Stimulated activated CD4-positive, alpha-beta T cell treated with anti-CD3 and anti-CD28 coated beads, Interleukin-4, amount 100 ng/mL, for 48 hours (primary cell): ENCODE data around the gene CUTC.
"Not testable (repeated sequence)": the region's sequence is repeated elsewhere in the genome, so short reads cannot be mapped to it uniquely, and the experiment has no call there.

Source experiments
- DNase-seq, 2 donors: peaks; one replicate each; pipeline ENCODE4 v3.0.0-alpha.2; 2020; ENCODE audit warnings: low read depth in 2 of 2

Gene CUTC

GRCh38 chr10:99732033-99732842 lies at the start of gene CUTC, which contains the start of gene COX15:
Gene CUTC, plus strand, starts transcription at chr10:99732234. Its CDS starts 115 bp downstream, at chr10:99732349.
Gene COX15, minus strand, starts transcription at chr10:99732127. Its CDS starts 78 bp downstream, at chr10:99732049.
- DNase-seq, result peak; percentile 88 to 94

GRCh38 chr10:99682752-99683151 lies 49.3 kb upstream of the CUTC start:
- DNase-seq, result no peak

DNA sequence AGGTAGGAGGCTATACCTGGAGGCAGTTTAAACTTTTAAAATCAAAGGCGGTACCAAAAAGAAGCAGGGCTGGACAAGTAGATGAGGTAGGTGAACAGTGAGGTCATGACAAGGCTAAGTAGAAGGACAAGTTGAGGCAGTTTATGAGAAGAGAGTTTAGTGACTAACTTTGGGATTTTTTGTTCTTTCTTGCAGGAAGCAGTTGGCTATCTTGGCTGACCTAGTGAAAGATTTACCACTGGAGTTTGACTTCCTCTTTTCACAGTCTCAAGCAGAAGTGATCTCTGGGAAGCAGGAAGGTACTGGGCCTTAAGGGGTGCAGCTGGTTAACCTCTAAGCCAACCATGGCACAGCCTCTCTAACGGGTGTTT lies 46.5 kb upstream of the CUTC start:
- no peak for DNase-seq

- no peak for DNase-seq
Observed at GRCh38 chr10:99689461-99689860, 42.6 kb upstream of the CUTC start.

GRCh38 chr10:99693933-99694583 lies 38.0 kb upstream of the CUTC start:
- DNase-seq, result no peak

GRCh38 chr10:99695761-99696160 lies 36.3 kb upstream of the CUTC start:
- no peak for DNase-seq

- no peak for DNase-seq
Observed at GRCh38 chr10:99698504-99699080, 33.4 kb upstream of the CUTC start.

DNA sequence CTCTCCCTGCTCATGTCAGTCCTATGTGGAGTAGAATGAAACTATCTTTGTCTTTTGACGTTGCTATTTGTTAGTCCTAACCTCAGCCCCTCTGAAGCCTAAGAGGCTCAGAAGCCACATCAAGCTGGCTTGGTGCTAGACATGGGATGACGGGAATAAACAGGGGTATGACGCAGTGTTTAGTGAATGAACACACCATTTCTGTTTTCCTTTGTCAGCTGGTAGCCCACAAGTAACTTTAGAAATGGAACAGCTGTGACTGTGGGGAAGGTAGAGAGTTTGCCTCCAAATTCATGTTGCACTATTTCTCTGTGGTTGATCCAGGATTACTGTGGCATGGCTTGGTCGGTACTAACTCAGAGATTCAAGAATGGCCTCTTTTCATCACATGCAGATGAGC lies 31.4 kb upstream of the CUTC start:
- DNase-seq, result no peak

DNA sequence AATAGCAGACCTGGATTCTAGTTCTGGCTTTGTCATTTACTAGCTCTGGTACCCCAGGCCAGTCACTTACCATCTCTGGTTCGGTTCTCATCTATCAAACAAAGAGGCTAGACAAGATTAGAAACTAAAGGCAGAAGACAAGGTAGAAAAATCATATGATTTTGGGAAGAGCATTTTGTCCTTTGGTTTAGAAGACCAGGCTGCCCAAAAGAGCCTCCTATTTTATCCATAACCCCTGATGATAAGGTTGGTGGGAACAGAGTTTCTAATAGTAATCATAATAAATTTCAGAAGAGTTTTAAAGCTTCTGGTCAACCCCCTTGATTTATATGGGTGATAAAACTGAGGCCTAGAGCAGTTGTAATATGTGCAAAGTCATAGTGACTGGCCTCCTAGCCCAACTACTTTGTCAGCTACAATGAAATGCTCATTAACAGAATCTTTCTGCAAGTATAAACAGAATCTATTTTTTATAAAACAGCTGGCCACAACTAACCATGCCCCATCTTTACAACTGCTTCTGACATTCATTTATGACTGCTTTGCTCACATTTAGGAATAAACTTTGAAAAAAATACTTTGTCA lies 23.5 kb upstream of the CUTC start:
- no peak for DNase-seq

DNA sequence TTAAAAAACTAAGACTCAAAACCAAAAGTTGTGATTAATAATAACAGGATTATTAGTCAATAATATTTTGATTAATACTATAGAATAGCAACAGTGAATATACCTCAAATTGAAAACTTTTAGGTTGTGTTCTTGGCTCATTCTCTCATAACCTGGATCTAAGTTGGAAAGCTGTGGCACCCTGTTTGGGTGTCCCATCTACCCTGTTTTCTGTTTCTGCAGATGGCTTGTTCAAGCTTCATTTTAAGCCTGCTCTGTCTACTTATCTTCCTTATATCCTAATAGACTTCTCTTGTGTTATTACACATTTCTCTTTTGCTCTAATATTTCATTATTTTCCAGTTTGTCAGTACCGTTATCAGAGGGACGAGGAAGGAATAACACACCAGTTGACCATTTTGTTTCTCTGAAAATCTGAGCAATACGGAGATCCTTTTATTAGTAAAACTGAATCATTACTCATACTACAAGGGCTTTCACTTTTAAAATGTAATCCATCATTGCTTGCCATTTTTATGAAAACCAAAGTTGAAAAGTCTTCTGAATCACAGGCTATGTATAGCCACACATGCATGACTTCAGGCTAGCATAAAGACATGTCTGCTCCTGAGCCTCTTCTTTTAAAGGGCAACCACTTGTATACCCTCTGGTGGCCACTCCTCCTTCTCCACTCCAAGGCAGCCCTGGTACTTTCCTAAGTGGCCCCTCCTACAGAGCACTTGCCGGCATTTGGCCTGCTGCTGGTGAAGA lies 22.4 kb upstream of the CUTC start:
- DNase-seq, result no peak

- DNase-seq, result no peak
Observed at GRCh38 chr10:99711129-99711719, 20.8 kb upstream of the CUTC start.

GRCh38 chr10:99714446-99714845 lies 17.6 kb upstream of the CUTC start:
- DNase-seq, result no peak

DNA sequence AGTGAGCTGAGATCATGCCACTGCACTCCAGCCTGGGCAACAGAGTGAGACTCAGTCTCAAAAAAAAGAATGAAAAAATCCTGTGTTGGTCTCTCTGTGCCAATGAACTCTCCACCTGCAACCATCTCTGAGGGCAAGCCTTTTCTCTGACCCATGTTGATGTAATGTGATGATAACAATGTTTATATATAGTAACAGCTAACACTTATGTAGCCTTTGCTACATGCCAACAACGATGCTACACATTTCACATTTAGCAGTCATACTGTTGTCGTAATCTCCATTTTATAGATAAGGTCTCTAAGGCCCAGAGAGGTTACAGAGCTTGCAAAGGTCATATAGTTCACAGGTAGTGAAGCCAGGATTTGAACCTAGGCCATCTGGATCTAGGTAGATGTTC lies 11.6 kb upstream of the CUTC start:
- DNase-seq, result no peak

DNA sequence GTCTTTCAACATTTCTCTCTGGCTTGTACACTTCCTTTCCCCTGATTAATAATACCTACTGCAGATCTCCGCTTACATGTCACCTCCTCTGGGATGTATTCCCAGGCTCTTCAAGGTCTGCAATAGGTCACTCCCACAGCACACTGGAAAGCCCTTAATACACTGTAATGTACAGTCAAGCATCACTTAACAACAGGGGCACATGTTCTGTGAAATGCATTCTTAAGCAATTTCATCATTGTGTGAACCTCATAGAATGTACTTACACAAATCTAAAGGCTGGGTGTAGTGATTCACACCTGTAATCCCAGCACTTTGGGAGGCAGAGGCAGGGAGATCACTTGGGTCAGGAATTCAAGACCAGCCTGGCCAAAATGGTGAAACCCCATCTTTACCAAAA lies 2.0 kb upstream of the CUTC start:
- no peak for DNase-seq

- DNase-seq, result no peak
Observed at GRCh38 chr10:99731306-99732032, 565 bp upstream of the CUTC start.

GRCh38 chr10:99733366-99733765 lies 1.3 kb downstream of the CUTC start:
- DNase-seq, result no peak

DNA sequence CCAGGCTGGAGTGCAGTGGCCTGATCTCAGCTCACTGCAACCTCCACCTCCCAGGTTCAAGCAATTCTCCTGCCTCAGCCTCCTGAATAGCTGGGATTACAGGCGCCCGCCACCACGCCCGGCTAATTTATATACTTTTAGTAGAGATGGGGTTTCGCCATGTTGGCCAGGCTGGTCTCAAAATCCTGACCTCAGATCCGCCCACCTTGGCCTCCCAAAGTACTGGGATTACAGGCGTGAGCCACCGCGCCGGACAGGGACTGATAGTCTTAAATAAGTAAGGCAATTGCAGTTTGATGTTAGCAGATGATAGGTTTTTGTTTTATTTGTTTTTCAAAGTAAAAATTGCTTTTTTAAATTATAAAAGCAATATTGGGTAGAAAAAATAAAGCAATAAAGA lies 2.1 kb downstream of the CUTC start:
- DNase-seq, result not testable (repeated sequence)

- no peak for DNase-seq
Observed at GRCh38 chr10:99740260-99740659, 8.2 kb downstream of the CUTC start.

DNA sequence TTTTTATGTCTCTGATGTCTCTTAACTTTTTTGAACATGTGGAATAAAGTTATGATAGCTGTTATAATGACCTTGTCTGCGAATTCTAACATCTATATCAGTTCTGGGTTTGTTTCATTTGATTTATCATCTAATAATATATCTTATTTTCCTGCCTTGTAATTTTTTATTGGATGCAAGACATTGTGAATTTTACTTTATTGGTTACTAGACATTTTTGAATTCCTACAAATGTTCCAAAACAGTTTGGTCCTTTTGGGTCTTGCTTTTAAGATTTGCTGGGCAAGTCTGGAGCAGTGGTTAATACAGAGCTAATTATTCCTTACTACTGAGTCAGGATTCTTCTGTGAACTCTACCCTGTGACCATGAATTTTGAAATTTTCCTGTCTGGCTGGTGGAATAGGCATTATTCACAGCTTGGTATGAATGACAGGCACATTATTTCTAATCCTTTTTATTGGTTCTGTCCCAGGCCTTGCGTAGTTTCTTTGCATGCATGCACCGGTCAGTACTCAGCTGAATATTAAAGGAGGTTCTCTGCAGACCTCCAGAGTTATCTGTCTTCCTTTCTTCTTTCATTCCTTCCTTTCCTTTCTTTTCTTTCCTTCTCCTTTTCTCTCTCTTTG lies 9.0 kb downstream of the CUTC start:
- DNase-seq, result no peak

DNA sequence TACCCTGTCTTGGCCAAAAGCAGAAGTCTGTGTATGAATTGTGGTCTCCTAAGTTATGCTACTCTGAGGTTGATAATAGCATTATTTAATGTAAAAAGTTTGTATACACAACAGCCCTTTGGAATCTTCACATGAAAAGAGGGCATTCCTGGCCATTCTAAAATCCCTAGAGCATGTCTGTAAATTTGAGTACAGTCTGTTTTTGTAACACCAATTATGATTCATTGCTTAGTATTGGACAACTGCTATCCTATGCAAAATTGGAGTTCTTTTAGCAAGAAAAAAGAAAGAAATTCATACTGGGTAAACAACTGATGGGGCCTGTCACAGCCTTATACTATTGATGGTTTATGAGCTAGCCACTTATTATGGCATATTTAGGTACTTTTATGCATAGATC lies 10.2 kb downstream of the CUTC start:
- DNase-seq, result no peak
